OCI-LY3 (cell line): ENCODE measurements around the gene SLC19A2.
A peak's percentile ranks its signal among the peaks of the same experiment; 100 is the strongest.

Experiments used
- H2AFZ ChIP-seq: fragments of 200-600, 300-600 bp; shearing (Covaris generic); 2 replicates; pipeline ENCODE4 v1.6.0; 2014; ENCODE audit warnings: antibody characterized with exemption, low read depth, low read length
- H3K27ac ChIP-seq: fragments of 200-600, 300-600 bp; sonication (generic); 2 replicates; pipeline ENCODE4 v1.5.1; 2014; ENCODE audit warnings: mild to moderate bottlenecking, low read length, moderate library complexity, mixed read lengths
- H3K27me3 ChIP-seq: fragments of 200-600, 300-600 bp; sonication (generic); 2 replicates; pipeline ENCODE4 v1.6.1; 2014; ENCODE audit warnings: low read depth, low read length, mixed read lengths
- H3K36me3 ChIP-seq: fragments of 200-600, 300-600 bp; sonication (generic); replicated peaks from 2 replicates; pipeline ENCODE3; 2014; ENCODE audit warnings: low read depth, low read length, mixed read lengths
- H3K4me1 ChIP-seq: fragments of 300-600, 200-600 bp; sonication (generic); 2 replicates; pipeline ENCODE4 v1.6.1; 2014; ENCODE audit warnings: low read length, mixed read lengths
- H3K4me2 ChIP-seq: fragments of 200-600, 300-600 bp; sonication (generic); 2 replicates; pipeline ENCODE4 v1.6.1; 2014; ENCODE audit warnings: low read length, mixed read lengths
- H3K4me3 ChIP-seq: fragments of 300-600, 200-600 bp; sonication (generic); 2 replicates; pipeline ENCODE4 v1.5.1; 2014; ENCODE audit warnings: antibody characterized with exemption, mild to moderate bottlenecking, low read length, moderate library complexity
- H3K79me2 ChIP-seq: fragments of 300-600, 200-600 bp; shearing (Covaris generic); 2 replicates; pipeline ENCODE4 v1.6.1; 2014; ENCODE audit warnings: mild to moderate bottlenecking, low read length, mixed read lengths
- H3K9ac ChIP-seq: fragments of 300-600, 200-600 bp; shearing (Covaris generic); 2 replicates; pipeline ENCODE4 v1.6.0; 2014; ENCODE audit warnings: mild to moderate bottlenecking, low read length, moderate library complexity
- H3K9me3 ChIP-seq: fragments of 200-600, 300-600 bp; shearing (Covaris generic); 2 replicates; pipeline ENCODE4 v1.6.1; 2014; ENCODE audit warnings: low read length, mixed read lengths; ENCODE audit not compliant: insufficient read depth
- H4K20me1 ChIP-seq: fragments of 200-600, 300-600 bp; sonication (generic); 2 replicates; pipeline ENCODE4 v1.6.1; 2016; ENCODE audit warnings: low read length, mixed read lengths; ENCODE audit not compliant: insufficient read depth
- CTCF ChIP-seq: fragments of 200-600, 300-600 bp; sonication (generic); IDR thresholded peaks from 2 replicates; pipeline ENCODE4 v1.5.1; 2014; ENCODE audit warnings: antibody characterized with exemption, low read length, low read depth
- EZH2phosphoT487 ChIP-seq: fragments of 200-600 bp; shearing (Covaris generic); IDR thresholded peaks from 2 replicates; pipeline ENCODE4 v1.6.1; 2018; ENCODE audit warnings: antibody characterized with exemption, mixed run types, low read depth

Gene SLC19A2

DNA sequence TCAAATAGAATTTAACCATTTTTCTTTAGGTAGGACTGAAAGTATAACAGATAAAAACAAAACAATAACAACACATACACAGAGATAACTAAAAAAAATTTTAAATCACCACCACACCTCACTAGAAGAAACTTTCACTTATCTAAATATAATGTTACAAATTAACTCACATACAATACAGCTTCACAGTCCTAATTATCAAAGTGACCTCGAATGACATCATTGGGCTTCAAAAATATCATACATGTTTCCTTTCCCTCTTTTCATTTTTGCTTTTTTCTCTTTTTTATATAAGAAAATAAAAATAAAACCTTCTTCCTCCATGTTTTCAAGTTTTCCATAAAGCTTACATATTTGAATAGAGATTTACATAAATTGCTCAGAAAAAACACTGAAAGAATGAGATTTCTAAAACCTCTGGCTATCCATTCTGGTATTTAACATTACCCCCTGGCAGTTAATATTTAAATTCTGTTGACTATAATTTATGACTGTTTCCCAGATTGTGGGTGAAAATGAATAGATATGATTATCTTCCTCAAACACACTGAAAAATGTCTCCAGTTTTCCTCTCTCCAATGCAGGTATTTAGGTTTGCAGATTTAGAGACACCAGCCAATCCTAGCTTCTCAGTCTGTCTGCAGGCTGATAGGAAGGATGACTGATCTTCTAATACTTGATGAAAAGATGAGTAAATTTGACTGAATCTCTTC is 40.5 kb upstream of the SLC19A2 start:
- Histone ChIP-seq H3K4me2 (no peak overlapping the region), H2AFZ (no peak overlapping the region), H3K9ac (no peak overlapping the region), H3K27me3 (no peaks in the 10 kb centered on the region), H4K20me1 (no peaks in the 10 kb centered on the region), H3K27ac (peak overlapping the region; percentile 5; the same call in 1 of the 2 replicates), H3K79me2 (peaks cover 39% of the 10 kb centered on the region), H3K4me1 (peaks cover 48% of the 10 kb centered on the region), H3K36me3 (peaks cover 88% of the 10 kb centered on the region), H3K9me3 (no peaks in the 10 kb centered on the region), H3K4me3 (no peak overlapping the region)
- TF ChIP-seq EZH2phosphoT487 (no peak), CTCF (no peak)

- Histone ChIP-seq H3K4me2 (no peak overlapping the region), H3K79me2 (peaks cover 30% of the 10 kb centered on the region), H3K27me3 (no peaks in the 10 kb centered on the region), H2AFZ (no peak overlapping the region), H3K4me1 (peaks cover 39% of the 10 kb centered on the region), H3K36me3 (peaks cover 88% of the 10 kb centered on the region), H3K9me3 (no peaks in the 10 kb centered on the region), H3K4me3 (no peak overlapping the region), H3K9ac (no peak overlapping the region), H4K20me1 (no peaks in the 10 kb centered on the region), H3K27ac (no peak overlapping the region)
- no peak for TF ChIP-seq CTCF
- no peak for TF ChIP-seq EZH2phosphoT487
Measured at GRCh38 chr1:169525391-169525790, 39.6 kb upstream of the SLC19A2 start.

DNA sequence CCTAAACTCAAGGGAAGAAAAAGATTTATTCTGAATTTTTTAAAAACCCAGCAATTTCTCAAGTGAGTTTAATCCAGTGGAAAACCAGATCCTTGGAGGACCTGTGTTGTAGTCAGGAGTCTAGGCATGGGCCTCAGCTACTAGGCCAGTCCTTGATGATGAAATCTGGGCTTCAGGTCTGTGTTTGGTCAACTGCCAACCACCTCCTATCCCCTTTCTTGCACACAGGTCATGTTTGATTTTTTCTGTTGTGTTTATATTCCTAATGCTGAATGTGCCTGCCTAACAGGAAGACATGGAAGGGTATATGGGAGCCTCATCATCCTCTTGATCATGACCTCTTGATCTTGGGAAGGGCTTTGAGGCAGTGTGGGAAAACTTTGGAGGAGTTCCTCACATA is 38.2 kb upstream of the SLC19A2 start:
- Histone ChIP-seq H3K9me3 (no peaks in the 10 kb centered on the region), H2AFZ (no peak overlapping the region), H3K79me2 (peaks cover 15% of the 10 kb centered on the region), H3K27ac (no peak overlapping the region; the same call in 1 of the 2 replicates), H3K4me3 (no peak overlapping the region), H3K9ac (no peak overlapping the region), H3K27me3 (no peaks in the 10 kb centered on the region), H3K4me2 (no peak overlapping the region), H4K20me1 (no peaks in the 10 kb centered on the region), H3K36me3 (peaks cover 89% of the 10 kb centered on the region), H3K4me1 (peaks cover 29% of the 10 kb centered on the region)
- no peak for TF ChIP-seq EZH2phosphoT487
- TF ChIP-seq CTCF, result no peak

GRCh38 chr1:169521226-169521625 is 35.5 kb upstream of the SLC19A2 start:
- H3K27me3 ChIP-seq, result no peaks in the 10 kb centered on the region
- no peak overlapping the region for H3K4me2 ChIP-seq
- H3K27ac ChIP-seq, result no peak overlapping the region
- H3K36me3 ChIP-seq, result peaks cover 92% of the 10 kb centered on the region
- H2AFZ ChIP-seq, result no peak overlapping the region
- H3K9me3 ChIP-seq, result no peaks in the 10 kb centered on the region
- peaks cover 9% of the 10 kb centered on the region; the same call in 1 of the 2 replicates for H3K4me1 ChIP-seq
- no peak overlapping the region for H3K4me3 ChIP-seq
- TF ChIP-seq CTCF, result no peak
- no peak for TF ChIP-seq EZH2phosphoT487
- H3K9ac ChIP-seq, result no peak overlapping the region
- no peaks in the 10 kb centered on the region for H4K20me1 ChIP-seq
- H3K79me2 ChIP-seq, result no peaks in the 10 kb centered on the region
